MV-4-11 (cell line): ENCODE data around the gene SPDEF.

ENCODE experiments used
- DNase-seq: peaks from one replicate; lab custom pipeline; 2025; lab: John Stamatoyannopoulos, UW

The SPDEF gene

GRCh38 chr6:34527751-34528670 lies 28.1 kb downstream of the SPDEF start:
- DNase-seq, result no peak

- DNase-seq, result peak; percentile 59
These were observed 29.0 kb downstream of the SPDEF start for GRCh38 chr6:34526992-34527728.

- DNase-seq, result no peak
These were observed 29.7 kb downstream of the SPDEF start for GRCh38 chr6:34526241-34526972.

- no peak for DNase-seq
These were observed 30.5 kb downstream of the SPDEF start for GRCh38 chr6:34525431-34526175.

GRCh38 chr6:34524971-34525370 lies 31.2 kb downstream of the SPDEF start:
- DNase-seq, result no peak

GRCh38 chr6:34524499-34524898 lies 31.6 kb downstream of the SPDEF start:
- no peak for DNase-seq

- DNase-seq, result no peak
These were observed 32.5 kb downstream of the SPDEF start for GRCh38 chr6:34523441-34524206.

GRCh38 chr6:34522761-34523160 lies 33.4 kb downstream of the SPDEF start:
- no peak for DNase-seq

GRCh38 chr6:34521463-34522285 lies 34.5 kb downstream of the SPDEF start:
- DNase-seq, result peak; percentile 19

- no peak for DNase-seq
These were observed 35.3 kb downstream of the SPDEF start for GRCh38 chr6:34520645-34521462.

- DNase-seq, result no peak
These were observed 36.0 kb downstream of the SPDEF start for GRCh38 chr6:34519971-34520644.

- no peak for DNase-seq
These were observed 37.3 kb downstream of the SPDEF start for GRCh38 chr6:34518669-34519365.

- no peak for DNase-seq
These were observed 38.2 kb downstream of the SPDEF start for GRCh38 chr6:34517966-34518365.

- no peak for DNase-seq
These were observed 38.7 kb downstream of the SPDEF start for GRCh38 chr6:34517461-34517881.

GRCh38 chr6:34516391-34517324 lies 39.5 kb downstream of the SPDEF start:
- no peak for DNase-seq

GRCh38 chr6:34515473-34516387 lies 40.4 kb downstream of the SPDEF start:
- DNase-seq, result no peak
